ENCODE measurements around the gene KCNH1.

The KCNH1 gene

GRCh38 chr1:210790196-210790595 lies 343.8 kb downstream of the KCNH1 start:
- no peak for DNase-seq

GRCh38 chr1:210787800-210788199 lies 346.1 kb downstream of the KCNH1 start:
- no peak for DNase-seq

- no peak for DNase-seq
Observed at GRCh38 chr1:210786546-210786945, 347.4 kb downstream of the KCNH1 start.

- no peak for DNase-seq
Observed at GRCh38 chr1:210783925-210784324, 350.0 kb downstream of the KCNH1 start.

GRCh38 chr1:210781652-210782051 lies 352.3 kb downstream of the KCNH1 start:
- no peak for DNase-seq

- no peak for DNase-seq
Observed at GRCh38 chr1:210779269-210779668, 354.7 kb downstream of the KCNH1 start.

- no peak for DNase-seq
Observed at GRCh38 chr1:210777914-210778313, 356.0 kb downstream of the KCNH1 start.

GRCh38 chr1:210776712-210777111 lies 357.2 kb downstream of the KCNH1 start:
- DNase-seq: no peak

GRCh38 chr1:210775289-210775688 lies 358.7 kb downstream of the KCNH1 start:
- no peak for DNase-seq

- DNase-seq: no peak
Observed at GRCh38 chr1:210773450-210773849, 360.5 kb downstream of the KCNH1 start.

GRCh38 chr1:210771131-210771530 lies 362.8 kb downstream of the KCNH1 start:
- DNase-seq: no peak

- no peak for DNase-seq
Observed at GRCh38 chr1:210770396-210770984, 363.5 kb downstream of the KCNH1 start.

GRCh38 chr1:210769473-210769872 lies 364.5 kb downstream of the KCNH1 start:
- no peak for DNase-seq

GRCh38 chr1:210764536-210764935 lies 369.4 kb downstream of the KCNH1 start:
- no peak for DNase-seq

- DNase-seq: no peak
Observed at GRCh38 chr1:210758761-210759160, 375.2 kb downstream of the KCNH1 start.

- no peak for DNase-seq
Observed at GRCh38 chr1:210758261-210758660, 375.7 kb downstream of the KCNH1 start.

- DNase-seq: no peak
Observed at GRCh38 chr1:210757677-210758076, 376.3 kb downstream of the KCNH1 start.

GRCh38 chr1:210755991-210756659 lies 377.8 kb downstream of the KCNH1 start:
- DNase-seq: no peak

GRCh38 chr1:210754878-210755665 lies 378.9 kb downstream of the KCNH1 start:
- peak; percentile 16 for DNase-seq

GRCh38 chr1:210751911-210752310 lies 382.0 kb downstream of the KCNH1 start:
- no peak for DNase-seq

- no peak for DNase-seq
Observed at GRCh38 chr1:210750468-210750867, 383.5 kb downstream of the KCNH1 start.

- no peak for DNase-seq
Observed at GRCh38 chr1:210748796-210749195, 385.2 kb downstream of the KCNH1 start.

- no peak for DNase-seq
Observed at GRCh38 chr1:210747890-210748289, 386.1 kb downstream of the KCNH1 start.

- no peak for DNase-seq
Observed at GRCh38 chr1:210747112-210747511, 386.8 kb downstream of the KCNH1 start.
